Measurements from ENCODE around the gene NKD1. TPM values are rescaled to one million over a fixed set of nuclear protein-coding genes. Genes with fewer than 3 reads are reported as not detected.

NKD1 gene
- total RNA-seq, 2 donors from 2014 or later = 2.3 TPM

Other genes with a start within 250 kb of the NKD1 start
- gene BRD7, start 179.4 kb upstream of the NKD1 start, total RNA-seq = 10 to 100 TPM; 69.9 to 76.3 TPM
- gene SNX20, start 132.9 kb downstream of the NKD1 start, total RNA-seq = 1 to 10 TPM in 1 of 2 donors, under 1 TPM in 1; 0.86 to 1.6 TPM
- 1 to 10 TPM in 1 of 2 donors, under 1 TPM in 1; 0.79 to 1.2 TPM for gene NOD2, start 145.2 kb downstream of the NKD1 start, total RNA-seq
- gene CYLD, start 193.7 kb downstream of the NKD1 start, total RNA-seq = 10 to 100 TPM; 15.8 to 31.5 TPM

Data from colonic mucosa (tissue), 2 donors.